Fibroblast of lung (primary cell): ENCODE measurements around the gene ADAM33. TPM values are rescaled to one million over a fixed set of nuclear protein-coding genes. Genes with fewer than 3 reads are reported as not detected.

Experiments
- DNase-seq, 2 donors: peaks; one replicate each; pipeline versions ENCODE4 v3.0.0 to v3.0.0-alpha.2; 2010; ENCODE audit warnings: low read depth in 2 of 2
- H2AFZ ChIP-seq: 2 replicates; pipeline ENCODE4 v1.5.1; 2012; ENCODE audit warnings: low read length, control low read depth, inconsistent platforms
- H3K27ac ChIP-seq: 2 replicates; pipeline ENCODE4 v1.5.1; 2011; ENCODE audit warnings: low read length, control low read depth; ENCODE audit not compliant: insufficient read depth
- H3K27me3 ChIP-seq: 2 replicates; pipeline ENCODE4 v1.5.1; 2011; ENCODE audit warnings: mild to moderate bottlenecking, low read length; ENCODE audit not compliant: control insufficient read depth, insufficient read depth
- H3K36me3 ChIP-seq: 2 replicates; pipeline ENCODE4 v1.5.1; 2011; ENCODE audit warnings: low read length; ENCODE audit not compliant: control insufficient read depth, insufficient read depth
- H3K4me1 ChIP-seq: 2 replicates; pipeline ENCODE4 v1.5.1; 2011; ENCODE audit warnings: low read length; ENCODE audit not compliant: control insufficient read depth, insufficient read depth; ENCODE audit errors: extremely low read depth
- H3K4me2 ChIP-seq: 2 replicates; pipeline ENCODE4 v1.5.1; 2011; ENCODE audit warnings: low read length, control low read depth; ENCODE audit not compliant: insufficient read depth; ENCODE audit errors: extremely low read depth
- H3K4me3 ChIP-seq, 4 experiments: fragments of 200-600 bp in 1 of 4; sonication (generic) in 1 of 4; replicated peaks in 1 of 4; 2 replicates each; pipeline ENCODE4 v1.5.1; 2011 to 2016; ENCODE audit warnings: low read length in 4 of 4, low read depth in 3 of 4, mild to moderate bottlenecking in 3 of 4, control low read depth in 2 of 4, inconsistent platforms in 1 of 4, mixed read lengths in 1 of 4; ENCODE audit not compliant: insufficient read depth in 1 of 4; ENCODE audit errors: control extremely low read depth in 1 of 4
- H3K79me2 ChIP-seq: 2 replicates; pipeline ENCODE4 v1.5.1; 2012; ENCODE audit warnings: mild to moderate bottlenecking, low read length, inconsistent platforms; ENCODE audit not compliant: control insufficient read depth, insufficient read depth
- H3K9ac ChIP-seq: 2 replicates; pipeline ENCODE4 v1.5.1; 2011; ENCODE audit warnings: mild to moderate bottlenecking, low read length, control low read depth; ENCODE audit not compliant: insufficient read depth
- H3K9me3 ChIP-seq: 2 replicates; pipeline ENCODE4 v1.5.1; 2012; ENCODE audit warnings: low read depth, low read length; ENCODE audit not compliant: control insufficient read depth, insufficient read depth
- H4K20me1 ChIP-seq: 2 replicates; pipeline ENCODE4 v1.5.1; 2011; ENCODE audit warnings: low read length; ENCODE audit not compliant: control insufficient read depth, insufficient read depth; ENCODE audit errors: extremely low read depth
- EZH2 ChIP-seq: IDR thresholded peaks from 2 replicates; pipeline ENCODE4 v1.5.1; 2012; ENCODE audit warnings: low read length, control low read depth, mild to moderate bottlenecking; ENCODE audit errors: missing control alignments
- polyA minus RNA-seq: library from RNA; depleted of rRNA, polyadenylated mRNA; stranded (reverse); fragments of >200 nt; gene quantifications from 2 replicates; pipeline ENCODE4 v1.2.3, GENCODE V29; 2011; ENCODE audit warnings: low replicate concordance
- polyA plus RNA-seq, 2 donors: library from polyadenylated mRNA; depleted of rRNA in 1 of 2; stranded (reverse) in 1 of 2; unstranded in 1 of 2; fragments of >200 nt; gene quantifications; 2 replicates each; pipeline ENCODE4 v1.2.1, GENCODE V29; 2011 to 2012; ENCODE audit warnings: missing spikeins in 1 of 2
- total RNA-seq: library from RNA; depleted of rRNA; stranded (reverse); fragments of >200 nt; gene quantifications from 2 replicates; pipeline ENCODE4 v1.2.1, GENCODE V29; 2014
- TF ChIP-seq, protein P1 (sequence below), 2 donors: IDR thresholded peaks in 1 of 2; conservative IDR thresholded peaks in 1 of 2; 1 replicate in 1 of 2; 2 replicates in 1 of 2; pipeline ENCODE4 v1.5.1; 2011 to 2012; ENCODE audit warnings: low read length in 2 of 2, control low read depth in 1 of 2, inconsistent platforms in 1 of 2, low read depth in 1 of 2, mild to moderate bottlenecking in 1 of 2

ADAM33 gene
- total RNA-seq (37.2 and 67.9 TPM in 2 replicates), polyA plus RNA-seq (27.9 and 29.4 TPM in 2 replicates), polyA minus RNA-seq (35.1 and 38.6 TPM in 2 replicates)
- polyA plus RNA-seq (2012), result 38.2 and 39.1 TPM in 2 replicates

- H3K4me2 ChIP-seq, result peak within 1 kb of the TSS; percentile 94
- H3K27ac ChIP-seq, result peak within 1 kb of the TSS; percentile 55
- H4K20me1 ChIP-seq, result no peaks in the 10 kb centered on the region
- peak in 1 of 2 donors; percentile 36 for DNase-seq
- H3K9ac ChIP-seq, result peak within 1 kb of the TSS; percentile 63
- no peak for TF ChIP-seq EZH2
- TF ChIP-seq, protein P1, sequence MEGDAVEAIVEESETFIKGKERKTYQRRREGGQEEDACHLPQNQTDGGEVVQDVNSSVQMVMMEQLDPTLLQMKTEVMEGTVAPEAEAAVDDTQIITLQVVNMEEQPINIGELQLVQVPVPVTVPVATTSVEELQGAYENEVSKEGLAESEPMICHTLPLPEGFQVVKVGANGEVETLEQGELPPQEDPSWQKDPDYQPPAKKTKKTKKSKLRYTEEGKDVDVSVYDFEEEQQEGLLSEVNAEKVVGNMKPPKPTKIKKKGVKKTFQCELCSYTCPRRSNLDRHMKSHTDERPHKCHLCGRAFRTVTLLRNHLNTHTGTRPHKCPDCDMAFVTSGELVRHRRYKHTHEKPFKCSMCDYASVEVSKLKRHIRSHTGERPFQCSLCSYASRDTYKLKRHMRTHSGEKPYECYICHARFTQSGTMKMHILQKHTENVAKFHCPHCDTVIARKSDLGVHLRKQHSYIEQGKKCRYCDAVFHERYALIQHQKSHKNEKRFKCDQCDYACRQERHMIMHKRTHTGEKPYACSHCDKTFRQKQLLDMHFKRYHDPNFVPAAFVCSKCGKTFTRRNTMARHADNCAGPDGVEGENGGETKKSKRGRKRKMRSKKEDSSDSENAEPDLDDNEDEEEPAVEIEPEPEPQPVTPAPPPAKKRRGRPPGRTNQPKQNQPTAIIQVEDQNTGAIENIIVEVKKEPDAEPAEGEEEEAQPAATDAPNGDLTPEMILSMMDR (conservative IDR thresholded peaks at IDR 0.05 in 1 of 2, IDR thresholded peaks at IDR 0.05 in 1 of 2; ENCODE audit: low read depth in 1 of 2, low read length in 2 of 2), result no peak
- no peaks in the 10 kb centered on the region for H3K27me3 ChIP-seq
- H2AFZ ChIP-seq, result no peak within 1 kb of the TSS
- H3K36me3 ChIP-seq, result no peaks in the 10 kb centered on the region
- H3K9me3 ChIP-seq, result no peaks in the 10 kb centered on the region
- peak within 1 kb of the TSS; percentile 33 to 93 (median 66) for H3K4me3 ChIP-seq
- peaks cover 9% of the 10 kb centered on the region for H3K79me2 ChIP-seq
- H3K4me1 ChIP-seq, result peaks cover 22% of the 10 kb centered on the region
Observed at GRCh38 chr20:3681931-3682781, at the start of gene ADAM33. ADAM33 (minus strand) TSS chr20:3682010; CDS start chr20:3682004, 6 bp downstream.

DNA sequence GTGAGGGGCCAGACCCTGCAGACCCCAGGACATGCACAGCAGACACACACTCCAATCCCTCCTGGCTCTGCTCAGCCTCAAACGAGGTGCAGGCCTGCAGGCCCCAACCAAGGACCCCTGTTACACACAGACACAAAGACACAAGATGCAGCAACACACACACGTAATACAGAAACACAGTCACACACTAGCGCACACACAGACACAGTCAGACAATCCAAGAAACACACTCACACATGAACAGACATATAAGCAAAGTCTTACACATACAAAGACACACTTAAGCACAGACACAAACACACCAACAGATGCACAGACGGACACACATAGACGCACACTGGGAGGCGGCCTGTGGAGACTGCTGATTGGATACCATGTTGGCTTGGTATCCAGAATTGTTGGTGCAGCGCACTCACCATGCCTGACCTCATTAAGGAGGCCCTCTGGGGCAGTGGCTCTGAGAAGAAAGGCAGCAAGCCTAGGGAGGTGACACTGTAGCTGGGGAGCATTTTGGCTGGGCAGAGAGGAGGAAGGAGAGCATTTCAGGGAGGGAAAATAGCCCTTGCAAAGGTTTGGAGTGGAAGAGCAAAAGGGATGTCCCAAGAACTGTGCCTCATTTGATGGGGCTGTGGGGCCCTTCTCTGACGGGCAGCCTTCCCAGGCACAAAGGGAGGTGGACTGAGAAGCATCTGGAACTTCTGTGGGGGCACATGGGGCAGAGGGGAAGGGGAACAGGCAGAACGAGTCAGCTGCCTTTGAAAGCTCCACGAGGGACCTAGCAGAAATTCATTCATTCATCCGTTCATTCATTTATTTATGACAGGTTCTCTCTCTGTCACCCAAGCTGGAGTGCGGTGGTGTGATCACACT, 49.2 kb upstream of the ADAM33 start:
- TF ChIP-seq EZH2, result no peak
- TF ChIP-seq, protein P1 (conservative IDR thresholded peaks at IDR 0.05 in 1 of 2, IDR thresholded peaks at IDR 0.05 in 1 of 2; ENCODE audit: low read depth in 1 of 2, low read length in 2 of 2), result no peak
- no peaks in the 10 kb centered on the region for H3K36me3 ChIP-seq
- no peak for DNase-seq
- H3K4me3 ChIP-seq, result no peak overlapping the region
- H3K4me2 ChIP-seq, result no peak overlapping the region
- no peak overlapping the region for H3K27ac ChIP-seq
- no peaks in the 10 kb centered on the region for H4K20me1 ChIP-seq
- no peak overlapping the region for H2AFZ ChIP-seq
- no peaks in the 10 kb centered on the region for H3K79me2 ChIP-seq
- peaks cover 24% of the 10 kb centered on the region for H3K27me3 ChIP-seq
- peaks cover 4% of the 10 kb centered on the region for H3K4me1 ChIP-seq
- no peak overlapping the region for H3K9ac ChIP-seq
- H3K9me3 ChIP-seq, result no peaks in the 10 kb centered on the region
